IMR-90 (cell line): ENCODE results near the gene FKBP14. TPM values are rescaled to one million over a fixed set of nuclear protein-coding genes. Genes with fewer than 3 reads are reported as not detected.

ENCODE experiments used
- ATAC-seq: fragments of 200-7000 bp; cut with Tn5 transposase; 2 replicates; pipeline ENCODE4 v1.9.1; 2020; ENCODE audit warnings: low read depth, mild to moderate bottlenecking, moderate library complexity
- BruUV-seq: library from RNA; stranded (reverse); fragments of 400-500 nt; replicated peaks from 2 replicates; lab custom pipeline; 2021; lab: Mats Ljungman, UMichigan
- CTCF ChIA-PET: fragments of 300-600 bp; formaldehyde crosslinking; extraction: SDS; loops from one replicate; lab custom pipeline; 2021; ENCODE audit warnings: antibody characterized with exemption; lab: Yijun Ruan, JAX
- POLR2A ChIA-PET: fragments of 300-600 bp; sonication (Branson Sonifier 250); formaldehyde crosslinking; loops from one replicate; lab custom pipeline; 2022; ENCODE audit warnings: antibody characterized with exemption; ENCODE audit not compliant: unreplicated experiment; lab: Charles Lee
- DNase-seq: peaks from one replicate; pipeline ENCODE4 v3.0.0; 2013
- H2AFZ ChIP-seq: replicated peaks from 2 replicates; pipeline ENCODE3; 2013; ENCODE audit warnings: low read length, mild to moderate bottlenecking; ENCODE audit not compliant: poor library complexity
- H2AK5ac ChIP-seq: 2 replicates; pipeline ENCODE4 v1.6.1; 2013; ENCODE audit warnings: low read depth, low read length, inconsistent platforms
- H2AK9ac ChIP-seq: replicated peaks from 2 replicates; pipeline ENCODE3; 2013; ENCODE audit warnings: mild to moderate bottlenecking, low read depth, low read length, moderate library complexity; ENCODE audit not compliant: poor library complexity
- H2BK120ac ChIP-seq: 2 replicates; pipeline ENCODE4 v1.6.1; 2013; ENCODE audit warnings: low read depth, low read length, inconsistent platforms
- H2BK15ac ChIP-seq: 3 replicates; pipeline ENCODE4 v1.6.1; 2013; ENCODE audit warnings: low read depth, low read length, inconsistent platforms
- H2BK20ac ChIP-seq: 2 replicates; pipeline ENCODE4 v1.6.1; 2013; ENCODE audit warnings: low read depth, mild to moderate bottlenecking, inconsistent platforms, low read length, moderate library complexity
- H2BK5ac ChIP-seq: 2 replicates; pipeline ENCODE4 v1.6.1; 2013; ENCODE audit warnings: mild to moderate bottlenecking, low read depth, low read length, inconsistent platforms; ENCODE audit not compliant: poor library complexity, severe bottlenecking
- H3K14ac ChIP-seq: replicated peaks from 2 replicates; pipeline ENCODE4 v1.6.1; 2013; ENCODE audit warnings: low read depth, low read length, inconsistent platforms
- H3K18ac ChIP-seq: 2 replicates; pipeline ENCODE4 v1.6.1; 2013; ENCODE audit warnings: low read depth, low read length, control low read depth
- H3K23ac ChIP-seq: 2 replicates; pipeline ENCODE4 v1.6.1; 2013; ENCODE audit warnings: low read depth, low read length, inconsistent platforms
- H3K27ac ChIP-seq: 2 replicates; pipeline ENCODE4 v1.5.1; 2013; ENCODE audit warnings: mild to moderate bottlenecking, control low read depth, low read length; ENCODE audit not compliant: insufficient read depth
- H3K27me3 ChIP-seq: 2 replicates; pipeline ENCODE4 v1.6.1; 2013; ENCODE audit warnings: low read length; ENCODE audit not compliant: control insufficient read depth, insufficient read depth
- H3K36me3 ChIP-seq: 2 replicates; pipeline ENCODE4 v1.6.1; 2013; ENCODE audit warnings: low read length, mixed read lengths; ENCODE audit not compliant: control insufficient read depth, insufficient read depth
- H3K4ac ChIP-seq: 2 replicates; pipeline ENCODE4 v1.6.1; 2013; ENCODE audit warnings: low read depth, low read length, inconsistent platforms
- H3K4me1 ChIP-seq: 2 replicates; pipeline ENCODE4 v1.6.1; 2013; ENCODE audit warnings: low read length, mixed read lengths; ENCODE audit not compliant: control insufficient read depth, insufficient read depth
- H3K4me2 ChIP-seq: 2 replicates; pipeline ENCODE4 v1.6.1; 2013; ENCODE audit warnings: low read depth, mild to moderate bottlenecking, control low read depth, low read length, moderate library complexity
- H3K4me3 ChIP-seq: 2 replicates; pipeline ENCODE4 v1.5.1; 2013; ENCODE audit warnings: low read depth, mild to moderate bottlenecking, control low read depth, low read length, moderate library complexity; ENCODE audit not compliant: insufficient read depth
- H3K56ac ChIP-seq: 2 replicates; pipeline ENCODE4 v1.6.1; 2013; ENCODE audit warnings: low read length, inconsistent platforms; ENCODE audit not compliant: insufficient read depth; ENCODE audit errors: extremely low read depth
- H3K79me1 ChIP-seq, 2 experiments: 2 replicates each; pipeline ENCODE4 v1.6.1; 2013; ENCODE audit warnings: low read length in 2 of 2, inconsistent platforms in 1 of 2, low read depth in 1 of 2
- H3K9ac ChIP-seq: 2 replicates; pipeline ENCODE4 v1.6.1; 2013; ENCODE audit warnings: low read depth, low read length, control low read depth
- H3K9me1 ChIP-seq: 2 replicates; pipeline ENCODE4 v1.6.1; 2013; ENCODE audit warnings: low read length, inconsistent platforms; ENCODE audit not compliant: insufficient read depth
- H3K9me3 ChIP-seq: 2 replicates; pipeline ENCODE4 v1.6.1; 2013; ENCODE audit warnings: low read length; ENCODE audit not compliant: control insufficient read depth, insufficient read depth
- H4K20me1 ChIP-seq: 2 replicates; pipeline ENCODE4 v1.6.1; 2013; ENCODE audit warnings: low read length, inconsistent platforms; ENCODE audit not compliant: insufficient read depth
- H4K5ac ChIP-seq: 2 replicates; pipeline ENCODE4 v1.6.1; 2013; ENCODE audit warnings: mild to moderate bottlenecking, low read depth, low read length, control low read depth
- H4K8ac ChIP-seq, 2 experiments: 2 replicates each; pipeline ENCODE4 v1.6.1; 2013; ENCODE audit warnings: low read depth in 2 of 2, low read length in 2 of 2, control low read depth in 1 of 2, inconsistent platforms in 1 of 2
- H4K91ac ChIP-seq: 2 replicates; pipeline ENCODE4 v1.6.1; 2013; ENCODE audit warnings: low read depth, low read length, inconsistent platforms; ENCODE audit not compliant: insufficient read depth
- BHLHE40 ChIP-seq: fragments of 150-350 bp; IDR thresholded peaks from 2 replicates; pipeline ENCODE4 v1.6.1; 2016; ENCODE audit warnings: mild to moderate bottlenecking, low read depth, low read length
- CEBPB ChIP-seq: IDR thresholded peaks from 2 replicates; pipeline ENCODE4 v1.6.1; 2012; ENCODE audit warnings: low read depth, low read length, improper control_type of control experiment
- FOS ChIP-seq: fragments of 150-350 bp; IDR thresholded peaks from 2 replicates; pipeline ENCODE4 v1.6.1; 2016; ENCODE audit warnings: low read depth, low read length
- MAFK ChIP-seq: IDR thresholded peaks from 2 replicates; pipeline ENCODE4 v1.6.1; 2012; ENCODE audit warnings: low read depth, low read length, improper control_type of control experiment
- MXI1 ChIP-seq: IDR thresholded peaks from 2 replicates; pipeline ENCODE4 v1.6.1; 2012; ENCODE audit warnings: low read depth, mild to moderate bottlenecking, low read length, moderate library complexity, borderline replicate concordance
- POLR2A ChIP-seq: IDR thresholded peaks from 2 replicates; pipeline ENCODE4 v1.6.1; 2012; ENCODE audit warnings: mild to moderate bottlenecking, low read depth, low read length
- RAD21 ChIP-seq: IDR thresholded peaks from 2 replicates; pipeline ENCODE4 v1.6.1; 2012; ENCODE audit warnings: low read length, improper control_type of control experiment
- RCOR1 ChIP-seq: IDR thresholded peaks from 2 replicates; pipeline ENCODE4 v1.6.1; 2012; ENCODE audit warnings: mild to moderate bottlenecking, low read length, improper control_type of control experiment; ENCODE audit not compliant: insufficient replicate concordance
- RFX5 ChIP-seq: IDR thresholded peaks from 2 replicates; pipeline ENCODE4 v1.8.0; 2012; ENCODE audit warnings: low read depth, mild to moderate bottlenecking, low read length, moderate library complexity
- WGBS, 2 experiments: methylation state at CpG; one replicate each; pipeline versions ENCODE4 v1.1.5 to v1.1.7; 2013; ENCODE audit warnings: missing lambda C conversion rate in 2 of 2; ENCODE audit not compliant: insufficient read length in 1 of 2; ENCODE audit errors: extremely low coverage in 2 of 2; 5-methylcytosine and 5-hydroxymethylcytosine counted together
- dilution Hi-C: fragments of 300-500 bp; cut with HindIII; formaldehyde crosslinking; loops from one replicate; pipeline ENCODE4 v1.14.3; 2018; ENCODE audit warnings: low sequenced_read_pairs; ENCODE audit not compliant: unreplicated experiment
- in situ Hi-C: fragments of 300-500 bp; cut with MboI; formaldehyde crosslinking; loops from 3 replicates; pipeline ENCODE4 v1.14.3; 2019; ENCODE audit warnings: low sequenced_read_pairs, inconsistent platforms, mixed read lengths
- intact Hi-C: fragments of 100-400 bp; cut with micrococcal nuclease; formaldehyde crosslinking; loops from 2 replicates; pipeline ENCODE4 v1.10.0; 2022
- polyA plus RNA-seq, 3 experiments: library from polyadenylated mRNA; depleted of rRNA; stranded (reverse); fragments of >200 nt; gene quantifications; 2 replicates each; pipeline ENCODE4 v1.2.3, GENCODE V29; 2012; ENCODE audit warnings: low replicate concordance in 1 of 3
- total RNA-seq: library from RNA; depleted of rRNA; stranded (reverse); fragments of >200 nt; gene quantifications from 2 replicates; pipeline ENCODE4 v1.2.3, GENCODE V29; 2012
- TF ChIP-seq, protein P1 (sequence below): conservative IDR thresholded peaks from 2 replicates; pipeline ENCODE4 v1.5.1; 2012; ENCODE audit warnings: mild to moderate bottlenecking, low read depth, low read length, improper control_type of control experiment
- TF ChIP-seq, protein P2 (sequence below): fragments of 150-350 bp; IDR thresholded peaks from 2 replicates; pipeline ENCODE4 v1.6.1; 2016; ENCODE audit warnings: low read depth, mild to moderate bottlenecking, low read length, moderate library complexity, borderline replicate concordance
- TF ChIP-seq, protein P3 (sequence below): fragments of 150-350 bp; IDR thresholded peaks from 2 replicates; pipeline ENCODE4 v1.6.1; 2017; ENCODE audit warnings: mild to moderate bottlenecking, antibody characterized with exemption, low read length, low read depth

Gene FKBP14
- total and polyA plus RNA-seq, 2 of the 4 experiments (the other 2 are of a cell fraction), result 26.3 to 27.1 TPM

DNA sequence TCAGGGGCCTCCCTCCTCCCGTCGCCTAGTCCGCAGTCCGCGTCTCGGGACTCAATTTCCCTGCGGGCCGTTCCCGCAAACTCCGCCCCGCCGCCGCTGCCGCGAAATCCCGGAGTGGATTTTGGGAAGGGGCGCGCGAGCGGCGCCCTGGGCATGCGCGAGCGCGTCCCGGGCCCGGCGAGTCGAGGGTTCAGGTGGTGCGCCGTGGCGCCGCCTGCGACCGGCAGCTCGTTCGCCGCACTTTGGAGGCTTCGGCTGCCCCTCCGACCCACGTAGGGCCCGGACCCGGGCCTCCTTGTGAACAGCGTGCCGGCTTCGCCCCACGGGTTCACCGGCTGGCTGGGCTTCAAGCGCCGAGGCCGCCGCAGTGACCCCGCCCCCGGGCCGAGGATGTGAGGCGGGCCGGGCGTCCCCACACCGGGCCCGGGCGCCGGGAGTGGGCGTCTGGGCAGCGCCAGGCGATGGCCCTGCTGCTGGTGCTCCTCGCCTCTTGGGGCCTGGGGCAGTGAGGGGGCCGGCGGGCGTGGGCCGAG, 1.8 kb upstream of the FKBP14 start, which contains the start of gene PLEKHA8 (continued):
- peak; percentile 13; the same call in 1 of the 2 replicates for TF ChIP-seq BHLHE40
- TF ChIP-seq MAFK, result no peak

DNA sequence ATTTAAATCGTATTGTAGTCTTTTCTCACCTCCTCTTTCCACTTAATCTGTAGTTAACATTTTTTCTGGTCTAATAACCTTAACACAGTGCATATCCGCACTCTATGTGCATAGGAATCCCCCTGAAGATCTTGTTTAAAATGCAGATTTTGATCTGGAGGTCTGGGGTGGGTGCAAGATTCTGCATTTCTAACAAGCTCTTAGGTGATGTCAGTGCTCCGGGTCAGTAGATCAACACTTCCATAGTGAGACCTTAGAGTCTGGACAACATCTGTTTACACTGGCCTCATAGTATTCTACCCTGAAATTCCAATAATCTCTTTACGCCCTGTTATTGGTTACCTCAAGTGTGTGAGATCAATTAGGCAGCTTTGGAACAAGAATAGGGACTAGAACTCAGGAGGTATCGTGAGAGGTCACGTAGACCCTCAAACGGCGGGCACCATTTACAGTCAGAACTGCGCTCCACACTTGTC, 1.3 kb upstream of the FKBP14 start:
- H3K4me2 ChIP-seq, result peak overlapping the region; percentile 99
- H4K20me1 ChIP-seq, result peaks cover 24% of the 10 kb centered on the region; the same call in 1 of the 2 replicates
- peaks cover 2% of the 10 kb centered on the region; the same call in 1 of the 2 replicates for H3K36me3 ChIP-seq
- H3K4me3 ChIP-seq, result peak overlapping the region; percentile 81
- in situ Hi-C loops (no loop called here), intact Hi-C loops (loop anchor here (5.0 kb wide), 2 partner anchors 35 to 80 kb away; no protein-coding TSS in a partner anchor), dilution Hi-C loops (no loop called here)
- H4K5ac ChIP-seq, result peak overlapping the region; percentile 83; the same call in 1 of the 2 replicates
- peak overlapping the region; percentile 69 to 94 for H4K8ac ChIP-seq
- H3K4ac ChIP-seq, result peak overlapping the region; percentile 93
- H3K9me3 ChIP-seq, result no peaks in the 10 kb centered on the region
- H3K56ac ChIP-seq, result peak overlapping the region; percentile 82; the same call in 1 of the 2 replicates
- ChIA-PET CTCF (no interaction called here), POLR2A (no interaction called here)
- no TSS peak for BruUV-seq
- peak overlapping the region; percentile 71; the same call in 1 of the 2 replicates for H3K9ac ChIP-seq
- peak overlapping the region; percentile 94 for H3K14ac ChIP-seq
- peak overlapping the region; percentile 98 for H3K23ac ChIP-seq
- peak overlapping the region; percentile 42; the same call in 1 of the 2 replicates for H2BK20ac ChIP-seq
- peak overlapping the region; percentile 72; the same call in 1 of the 2 replicates for H3K18ac ChIP-seq
- peak overlapping the region; percentile 30 for H4K91ac ChIP-seq
- DNase-seq (no peak), ATAC-seq (no peak)
- H3K4me1 ChIP-seq, result peaks cover 4% of the 10 kb centered on the region
- H3K9me1 ChIP-seq, result peaks cover 11% of the 10 kb centered on the region
- peak overlapping the region; percentile 97 for H2AFZ ChIP-seq
- peak overlapping the region; percentile 81 for H2BK5ac ChIP-seq
- peak overlapping the region; percentile 63; the same call in 1 of the 2 replicates for H3K27ac ChIP-seq
- no peak overlapping the region for H2AK5ac ChIP-seq
- H3K27me3 ChIP-seq, result no peaks in the 10 kb centered on the region
- H2BK120ac ChIP-seq, result peak overlapping the region; percentile 92
- H2AK9ac ChIP-seq, result peak overlapping the region; percentile 33
- no CpG with 5 or more reads among the region's 9 CpGs for WGBS, 2 experiments
- peak overlapping the region; percentile 93; the same call in 2 of the 3 replicates for H2BK15ac ChIP-seq
- H3K79me1 ChIP-seq, result peaks cover 24 to 72% of the 10 kb centered on the region in 2 experiments; a peak in 3 of 4 replicates
- TF ChIP-seq POLR2A (no peak), RCOR1 (no peak), BHLHE40 (no peak), RFX5 (no peak), FOS (no peak), RAD21 (no peak), MAFK (no peak), CEBPB (no peak), MXI1 (no peak)
- TF ChIP-seq, protein P1, sequence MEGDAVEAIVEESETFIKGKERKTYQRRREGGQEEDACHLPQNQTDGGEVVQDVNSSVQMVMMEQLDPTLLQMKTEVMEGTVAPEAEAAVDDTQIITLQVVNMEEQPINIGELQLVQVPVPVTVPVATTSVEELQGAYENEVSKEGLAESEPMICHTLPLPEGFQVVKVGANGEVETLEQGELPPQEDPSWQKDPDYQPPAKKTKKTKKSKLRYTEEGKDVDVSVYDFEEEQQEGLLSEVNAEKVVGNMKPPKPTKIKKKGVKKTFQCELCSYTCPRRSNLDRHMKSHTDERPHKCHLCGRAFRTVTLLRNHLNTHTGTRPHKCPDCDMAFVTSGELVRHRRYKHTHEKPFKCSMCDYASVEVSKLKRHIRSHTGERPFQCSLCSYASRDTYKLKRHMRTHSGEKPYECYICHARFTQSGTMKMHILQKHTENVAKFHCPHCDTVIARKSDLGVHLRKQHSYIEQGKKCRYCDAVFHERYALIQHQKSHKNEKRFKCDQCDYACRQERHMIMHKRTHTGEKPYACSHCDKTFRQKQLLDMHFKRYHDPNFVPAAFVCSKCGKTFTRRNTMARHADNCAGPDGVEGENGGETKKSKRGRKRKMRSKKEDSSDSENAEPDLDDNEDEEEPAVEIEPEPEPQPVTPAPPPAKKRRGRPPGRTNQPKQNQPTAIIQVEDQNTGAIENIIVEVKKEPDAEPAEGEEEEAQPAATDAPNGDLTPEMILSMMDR, result no peak
- TF ChIP-seq, protein P2, sequence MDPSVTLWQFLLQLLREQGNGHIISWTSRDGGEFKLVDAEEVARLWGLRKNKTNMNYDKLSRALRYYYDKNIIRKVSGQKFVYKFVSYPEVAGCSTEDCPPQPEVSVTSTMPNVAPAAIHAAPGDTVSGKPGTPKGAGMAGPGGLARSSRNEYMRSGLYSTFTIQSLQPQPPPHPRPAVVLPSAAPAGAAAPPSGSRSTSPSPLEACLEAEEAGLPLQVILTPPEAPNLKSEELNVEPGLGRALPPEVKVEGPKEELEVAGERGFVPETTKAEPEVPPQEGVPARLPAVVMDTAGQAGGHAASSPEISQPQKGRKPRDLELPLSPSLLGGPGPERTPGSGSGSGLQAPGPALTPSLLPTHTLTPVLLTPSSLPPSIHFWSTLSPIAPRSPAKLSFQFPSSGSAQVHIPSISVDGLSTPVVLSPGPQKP, result no peak
- TF ChIP-seq, protein P3, sequence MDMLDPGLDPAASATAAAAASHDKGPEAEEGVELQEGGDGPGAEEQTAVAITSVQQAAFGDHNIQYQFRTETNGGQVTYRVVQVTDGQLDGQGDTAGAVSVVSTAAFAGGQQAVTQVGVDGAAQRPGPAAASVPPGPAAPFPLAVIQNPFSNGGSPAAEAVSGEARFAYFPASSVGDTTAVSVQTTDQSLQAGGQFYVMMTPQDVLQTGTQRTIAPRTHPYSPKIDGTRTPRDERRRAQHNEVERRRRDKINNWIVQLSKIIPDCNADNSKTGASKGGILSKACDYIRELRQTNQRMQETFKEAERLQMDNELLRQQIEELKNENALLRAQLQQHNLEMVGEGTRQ, result no peak
